ENCODE measurements around the gene OTUB1. TPM values are rescaled to one million over a fixed set of nuclear protein-coding genes. Genes with fewer than 3 reads are reported as not detected.

The OTUB1 gene
- total and polyA plus RNA-seq, 9 of the 15 experiments (the other 6 are each of a cell fraction or from before 2014, with no cell fraction given) = 29.5 to 134 (median 66.1) TPM

DNA sequence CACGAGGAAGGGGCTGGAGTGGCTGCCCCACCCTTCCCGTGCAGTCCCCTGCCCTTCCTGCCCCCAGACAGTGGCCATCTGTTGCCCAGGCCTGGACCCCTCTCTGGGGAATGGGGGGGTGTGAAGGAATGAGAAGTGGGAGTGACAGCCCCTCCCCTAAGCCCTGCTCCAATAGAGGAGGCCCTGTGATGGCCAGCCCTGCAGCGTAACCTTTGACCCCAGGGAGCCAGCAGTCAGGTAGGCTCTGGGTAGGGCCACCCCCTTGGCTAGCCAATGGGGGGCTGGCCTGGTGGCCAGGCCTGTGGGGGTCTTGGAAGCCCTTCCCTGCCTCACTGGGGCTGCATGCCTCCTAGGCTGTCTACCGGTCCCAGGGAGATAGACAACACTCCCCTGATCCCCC is 56.1 kb downstream of the OTUB1 start:
- no peaks in the 10 kb centered on the region for H3K9me1 ChIP-seq (ENCODE audit: control insufficient read depth, insufficient read depth, low read length)
- no peaks in the 10 kb centered on the region for H3K36me3 ChIP-seq (ENCODE audit: control insufficient read depth, insufficient read depth, low read length)
- intact Hi-C loops (cut with micrococcal nuclease) (loop anchor here (5.0 kb wide), 1 partner anchor 105 kb away; no protein-coding TSS in a partner anchor), in situ Hi-C loops (cut with MboI) (no loop called here)
- H3K4me1 ChIP-seq (replicated peaks in 1 of 2; ENCODE audit: control insufficient read depth in 2 of 2, insufficient read depth in 2 of 2, low read length in 2 of 2) = peaks cover 0 to 34% of the 10 kb centered on the region in 2 experiments; a peak in 1 of 5 replicates
- 0 out of 5 replicates have a peak, but pooled peaks cover 0 to 9% of the 10 kb centered on the region in 2 experiments for H3K27me3 ChIP-seq (ENCODE audit: control insufficient read depth in 2 of 2, insufficient read depth in 2 of 2, low read length in 2 of 2)
- ChIA-PET CTCF (ENCODE audit: low intra/inter-chr PET ratio) (no interaction called here), POLR2A (no interaction called here)
- H3K4me2 ChIP-seq (ENCODE audit: insufficient read depth, low read length) = no peak overlapping the region
- H4K20me1 ChIP-seq (replicated peaks; ENCODE audit: control insufficient read depth, insufficient read depth, low read length) = peaks cover 44% of the 10 kb centered on the region
- H3K9ac ChIP-seq (ENCODE audit: insufficient read depth in 1 of 2, low read depth in 2 of 2, low read length in 2 of 2) = no peak overlapping the region
- ATAC-seq (peak; percentile 50; the same call in 2 of the 3 replicates), FAIRE-seq (no peak), DNase-seq (ENCODE audit: extremely low read depth in 1 of 4, low spot score in 3 of 4) (peak in 2 of 4 experiments; percentile 38 to 44)
- no peak overlapping the region for H2AFZ ChIP-seq (ENCODE audit: low read depth, low read length)
- BruUV-seq (replicated peaks) = no TSS peak
- H3K4me3 ChIP-seq = no peak overlapping the region
- WGBS (ENCODE audit: insufficient coverage, low coverage, missing lambda C conversion rate) = 50% methylated on average over 3 of the region's 4 CpGs
- TF ChIP-seq ZNF507 (tag; conservative IDR thresholded peaks at IDR 0.05) (no peak), ZMIZ1 (IDR thresholded peaks at IDR 0.05; ENCODE audit: low read depth in 2 of 2, low read length in 2 of 2) (no peak), ETV6 (IDR thresholded peaks at IDR 0.05; ENCODE audit: borderline replicate concordance in 1 of 2, low read depth in 2 of 2, low read length in 1 of 2) (no peak), ETV6 (CRISPR knock-in tag; IDR thresholded peaks at IDR 0.05; ENCODE audit: borderline replicate concordance) (no peak), KLF16 (IDR thresholded peaks at IDR 0.05) (no peak), CBX2 (IDR thresholded peaks at IDR 0.05; ENCODE audit: insufficient read depth, low read length, poor library complexity, severe bottlenecking) (no peak), NR2C1 (IDR thresholded peaks at IDR 0.05) (peak; percentile 62), NR2C1 (tag; IDR thresholded peaks at IDR 0.05) (peak; percentile 69; the same call in 1 of the 2 replicates), ZBTB7A (IDR thresholded peaks at IDR 0.05; ENCODE audit: borderline replicate concordance, control insufficient read depth, low read depth, low read length) (0 out of 2 replicates have a peak, but pooled peaks have one; percentile 18), NR2C2 (CRISPR knock-in tag; IDR thresholded peaks at IDR 0.05) (no peak), NR2C2 (tag; IDR thresholded peaks at IDR 0.05) (peak; percentile 43; the same call in 1 of the 2 replicates)
- H3K79me2 ChIP-seq (ENCODE audit: control insufficient read depth, insufficient read depth, low read length) = no peaks in the 10 kb centered on the region
- H3K27ac ChIP-seq (ENCODE audit: extremely low read depth, low read depth, low read length) = no peak overlapping the region
- H3K9me3 ChIP-seq (replicated peaks; ENCODE audit: control insufficient read depth, insufficient read depth, low read depth, low read length) = no peaks in the 10 kb centered on the region

All from K562 (cell line).